ENCODE data around the gene ELOVL5.

DNA sequence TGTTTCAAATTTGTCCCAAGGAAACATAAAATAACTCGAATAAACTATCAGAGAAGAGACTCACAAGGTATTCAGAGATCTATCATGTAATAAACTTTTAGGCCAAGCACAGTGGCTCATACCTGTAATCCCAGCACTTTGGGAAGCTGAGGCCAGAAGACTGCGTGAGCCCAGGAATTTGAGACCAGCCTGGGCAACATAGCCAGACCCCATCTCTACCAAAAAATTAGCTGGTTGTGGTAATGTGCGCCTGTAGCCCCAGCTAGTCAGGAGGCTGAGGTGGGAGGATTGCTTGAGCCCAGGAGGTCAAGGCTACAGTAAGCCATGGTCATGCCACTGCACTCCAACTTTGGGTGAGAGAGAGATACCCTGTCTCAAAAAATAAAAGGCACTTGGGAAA is 120.9 kb downstream of the ELOVL5 start:
- TF ChIP-seq, protein P1, sequence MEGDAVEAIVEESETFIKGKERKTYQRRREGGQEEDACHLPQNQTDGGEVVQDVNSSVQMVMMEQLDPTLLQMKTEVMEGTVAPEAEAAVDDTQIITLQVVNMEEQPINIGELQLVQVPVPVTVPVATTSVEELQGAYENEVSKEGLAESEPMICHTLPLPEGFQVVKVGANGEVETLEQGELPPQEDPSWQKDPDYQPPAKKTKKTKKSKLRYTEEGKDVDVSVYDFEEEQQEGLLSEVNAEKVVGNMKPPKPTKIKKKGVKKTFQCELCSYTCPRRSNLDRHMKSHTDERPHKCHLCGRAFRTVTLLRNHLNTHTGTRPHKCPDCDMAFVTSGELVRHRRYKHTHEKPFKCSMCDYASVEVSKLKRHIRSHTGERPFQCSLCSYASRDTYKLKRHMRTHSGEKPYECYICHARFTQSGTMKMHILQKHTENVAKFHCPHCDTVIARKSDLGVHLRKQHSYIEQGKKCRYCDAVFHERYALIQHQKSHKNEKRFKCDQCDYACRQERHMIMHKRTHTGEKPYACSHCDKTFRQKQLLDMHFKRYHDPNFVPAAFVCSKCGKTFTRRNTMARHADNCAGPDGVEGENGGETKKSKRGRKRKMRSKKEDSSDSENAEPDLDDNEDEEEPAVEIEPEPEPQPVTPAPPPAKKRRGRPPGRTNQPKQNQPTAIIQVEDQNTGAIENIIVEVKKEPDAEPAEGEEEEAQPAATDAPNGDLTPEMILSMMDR (conservative IDR thresholded peaks at IDR 0.05; ENCODE audit: low read length), result no peak
- no peak for TF ChIP-seq EZH2phosphoT487 (IDR thresholded peaks at IDR 0.05; ENCODE audit: borderline replicate concordance)

Data from Loucy (cell line).